ENCODE data around the gene FAM234B.
"Not testable (repeated sequence)": the region's sequence is repeated elsewhere in the genome, so short reads cannot be mapped to it uniquely, and the experiment has no call there.

FAM234B gene

GRCh38 chr12:13062669-13063068 lies 18.5 kb downstream of the FAM234B start:
- no peak for DNase-seq

GRCh38 chr12:13066014-13066413 lies 21.8 kb downstream of the FAM234B start:
- DNase-seq: no peak

- no peak for DNase-seq
Measured at GRCh38 chr12:13066459-13066858, 22.3 kb downstream of the FAM234B start.

- DNase-seq: no peak
Measured at GRCh38 chr12:13067322-13067721, 23.1 kb downstream of the FAM234B start.

- DNase-seq: no peak
Measured at GRCh38 chr12:13069380-13069779, 25.2 kb downstream of the FAM234B start.

GRCh38 chr12:13071305-13072280 lies 27.4 kb downstream of the FAM234B start:
- no peak for DNase-seq

GRCh38 chr12:13073173-13073572 lies 29.0 kb downstream of the FAM234B start:
- DNase-seq: no peak

GRCh38 chr12:13074396-13075117 lies 30.4 kb downstream of the FAM234B start:
- DNase-seq: no peak

- no peak for DNase-seq
Measured at GRCh38 chr12:13075118-13075480, 30.9 kb downstream of the FAM234B start.

GRCh38 chr12:13075786-13076570 lies 31.8 kb downstream of the FAM234B start:
- no peak for DNase-seq

GRCh38 chr12:13079440-13079906 lies 35.3 kb downstream of the FAM234B start:
- DNase-seq: no peak

GRCh38 chr12:13080266-13080665 lies 36.1 kb downstream of the FAM234B start:
- no peak for DNase-seq

GRCh38 chr12:13082861-13083260 lies 38.7 kb downstream of the FAM234B start:
- no peak for DNase-seq

GRCh38 chr12:13083638-13084037 lies 39.5 kb downstream of the FAM234B start:
- not testable (repeated sequence) for DNase-seq

GRCh38 chr12:13084898-13085640 lies 40.9 kb downstream of the FAM234B start:
- no peak for DNase-seq

- no peak for DNase-seq
Measured at GRCh38 chr12:13085968-13086686, 41.9 kb downstream of the FAM234B start.

- DNase-seq: no peak
Measured at GRCh38 chr12:13087766-13088165, 43.6 kb downstream of the FAM234B start.

GRCh38 chr12:13088496-13088895 lies 44.3 kb downstream of the FAM234B start:
- no peak for DNase-seq

- DNase-seq: no peak
Measured at GRCh38 chr12:13090054-13090453, 45.9 kb downstream of the FAM234B start.

GRCh38 chr12:13091832-13092231 lies 47.7 kb downstream of the FAM234B start:
- no peak for DNase-seq

- DNase-seq: no peak
Measured at GRCh38 chr12:13093191-13093847, 49.1 kb downstream of the FAM234B start.

Measured in NCI-H774 (cell line).